GM21367 (cell line): Measurements from ENCODE around the gene ACTR3C.
"Not testable (repeated sequence)": the region's sequence is repeated elsewhere in the genome, so short reads cannot be mapped to it uniquely, and the experiment has no call there.

Experiments
- ATAC-seq: cut with Tn5 transposase; IDR thresholded peaks from one replicate; pipeline ENCODE4 v1.9.1; 2021; ENCODE audit not compliant: unreplicated experiment

Gene ACTR3C

GRCh38 chr7:150219941-150220658 is 103.2 kb downstream of the ACTR3C start:
- ATAC-seq: not testable (repeated sequence)

GRCh38 chr7:150206848-150207247 is 116.5 kb downstream of the ACTR3C start:
- not testable (repeated sequence) for ATAC-seq

DNA sequence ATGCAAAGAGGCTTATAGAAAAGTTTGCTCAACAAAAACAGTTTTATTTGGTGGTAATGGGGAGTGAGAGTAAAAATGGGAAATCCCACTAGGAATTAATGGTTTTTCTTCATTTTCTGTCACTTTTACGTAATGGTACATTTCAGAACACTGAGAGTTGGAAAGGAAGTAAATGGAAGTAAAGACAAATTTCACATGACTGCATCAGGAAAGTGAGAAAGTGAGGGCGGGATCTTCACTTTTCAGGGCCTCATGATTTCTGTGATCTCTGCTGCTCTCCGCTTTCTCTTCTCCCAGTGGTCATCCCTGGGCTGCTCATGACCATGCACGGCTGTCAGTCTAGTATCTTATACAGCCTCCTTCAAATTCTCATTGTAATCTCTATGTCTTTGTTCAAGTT is 117.5 kb downstream of the ACTR3C start:
- ATAC-seq: not testable (repeated sequence)

DNA sequence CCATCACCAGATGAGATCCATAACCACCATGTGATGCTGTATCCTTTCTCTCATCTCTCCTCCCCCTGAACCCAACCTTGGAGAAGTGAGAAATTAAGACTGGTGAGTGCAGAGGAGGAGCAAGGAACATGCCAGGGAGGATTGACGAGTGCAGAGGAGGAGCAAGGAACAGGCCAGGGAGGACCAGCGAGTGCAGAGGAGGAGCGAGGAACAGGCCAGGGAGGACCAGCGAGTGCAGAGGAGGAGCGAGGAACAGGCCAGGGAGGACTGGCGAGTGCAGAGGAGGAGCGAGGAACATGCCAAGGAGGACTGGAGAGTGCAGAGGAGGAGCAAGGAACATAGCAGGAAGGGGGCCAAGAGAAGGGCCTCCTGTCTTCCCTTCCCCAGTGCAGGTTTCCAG is 118.8 kb downstream of the ACTR3C start:
- ATAC-seq: not testable (repeated sequence)

- not testable (repeated sequence) for ATAC-seq
These were observed 120.5 kb downstream of the ACTR3C start for GRCh38 chr7:150202894-150203293.
